ENCODE results near the gene NUDT22.

DNA sequence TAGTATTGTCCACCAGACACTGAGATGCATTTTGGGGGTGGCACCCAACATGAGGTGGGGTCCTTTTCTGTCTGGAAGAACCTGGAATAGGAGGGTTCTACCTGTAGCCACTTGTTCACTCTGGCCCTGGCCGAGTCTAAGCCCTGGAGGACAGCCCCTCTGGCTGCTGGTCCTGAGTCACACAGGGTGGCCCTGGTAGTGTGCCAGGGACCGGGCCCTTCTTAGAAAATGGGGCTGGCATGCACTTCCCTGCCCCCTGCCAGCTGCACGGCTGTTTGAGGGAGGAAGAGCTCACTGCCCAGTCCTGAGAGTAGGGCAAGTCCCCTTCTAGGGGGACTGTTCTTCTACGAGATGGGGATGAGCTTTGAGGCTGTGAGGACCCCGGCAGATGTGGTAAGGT lies 27.4 kb downstream of the NUDT22 start:
- TF ChIP-seq, protein P1, sequence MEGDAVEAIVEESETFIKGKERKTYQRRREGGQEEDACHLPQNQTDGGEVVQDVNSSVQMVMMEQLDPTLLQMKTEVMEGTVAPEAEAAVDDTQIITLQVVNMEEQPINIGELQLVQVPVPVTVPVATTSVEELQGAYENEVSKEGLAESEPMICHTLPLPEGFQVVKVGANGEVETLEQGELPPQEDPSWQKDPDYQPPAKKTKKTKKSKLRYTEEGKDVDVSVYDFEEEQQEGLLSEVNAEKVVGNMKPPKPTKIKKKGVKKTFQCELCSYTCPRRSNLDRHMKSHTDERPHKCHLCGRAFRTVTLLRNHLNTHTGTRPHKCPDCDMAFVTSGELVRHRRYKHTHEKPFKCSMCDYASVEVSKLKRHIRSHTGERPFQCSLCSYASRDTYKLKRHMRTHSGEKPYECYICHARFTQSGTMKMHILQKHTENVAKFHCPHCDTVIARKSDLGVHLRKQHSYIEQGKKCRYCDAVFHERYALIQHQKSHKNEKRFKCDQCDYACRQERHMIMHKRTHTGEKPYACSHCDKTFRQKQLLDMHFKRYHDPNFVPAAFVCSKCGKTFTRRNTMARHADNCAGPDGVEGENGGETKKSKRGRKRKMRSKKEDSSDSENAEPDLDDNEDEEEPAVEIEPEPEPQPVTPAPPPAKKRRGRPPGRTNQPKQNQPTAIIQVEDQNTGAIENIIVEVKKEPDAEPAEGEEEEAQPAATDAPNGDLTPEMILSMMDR (IDR thresholded peaks at IDR 0.05; ENCODE audit: poor library complexity, severe bottlenecking): no peak
- TF ChIP-seq EZH2 (IDR thresholded peaks at IDR 0.05; ENCODE audit: borderline replicate concordance, insufficient read depth, low read length, poor library complexity, severe bottlenecking) (no peak), TAF1 (IDR thresholded peaks at IDR 0.05; ENCODE audit: low read depth) (no peak), POLR2AphosphoS5 (IDR thresholded peaks at IDR 0.05) (no peak), SMC3 (conservative IDR thresholded peaks at IDR 0.05; ENCODE audit: poor library complexity) (no peak), REST (IDR thresholded peaks at IDR 0.05; ENCODE audit: borderline replicate concordance) (no peak), EP300 (conservative IDR thresholded peaks at IDR 0.05; ENCODE audit: poor library complexity, severe bottlenecking) (no peak)

All from neural cell (in vitro differentiated cells).